HTR-8/SVneo (cell line): ENCODE results near the gene CCT6B.

Source experiments
- DNase-seq: peaks from one replicate; pipeline ENCODE4 v3.0.0; 2011; ENCODE audit warnings: low spot score, mixed read lengths; ENCODE audit not compliant: insufficient read length
- FAIRE-seq: peaks from 2 replicates; lab custom pipeline; 2011; peaks lifted over from hg19 to GRCh38; lab: Jason Lieb, UNC

Gene CCT6B

DNA sequence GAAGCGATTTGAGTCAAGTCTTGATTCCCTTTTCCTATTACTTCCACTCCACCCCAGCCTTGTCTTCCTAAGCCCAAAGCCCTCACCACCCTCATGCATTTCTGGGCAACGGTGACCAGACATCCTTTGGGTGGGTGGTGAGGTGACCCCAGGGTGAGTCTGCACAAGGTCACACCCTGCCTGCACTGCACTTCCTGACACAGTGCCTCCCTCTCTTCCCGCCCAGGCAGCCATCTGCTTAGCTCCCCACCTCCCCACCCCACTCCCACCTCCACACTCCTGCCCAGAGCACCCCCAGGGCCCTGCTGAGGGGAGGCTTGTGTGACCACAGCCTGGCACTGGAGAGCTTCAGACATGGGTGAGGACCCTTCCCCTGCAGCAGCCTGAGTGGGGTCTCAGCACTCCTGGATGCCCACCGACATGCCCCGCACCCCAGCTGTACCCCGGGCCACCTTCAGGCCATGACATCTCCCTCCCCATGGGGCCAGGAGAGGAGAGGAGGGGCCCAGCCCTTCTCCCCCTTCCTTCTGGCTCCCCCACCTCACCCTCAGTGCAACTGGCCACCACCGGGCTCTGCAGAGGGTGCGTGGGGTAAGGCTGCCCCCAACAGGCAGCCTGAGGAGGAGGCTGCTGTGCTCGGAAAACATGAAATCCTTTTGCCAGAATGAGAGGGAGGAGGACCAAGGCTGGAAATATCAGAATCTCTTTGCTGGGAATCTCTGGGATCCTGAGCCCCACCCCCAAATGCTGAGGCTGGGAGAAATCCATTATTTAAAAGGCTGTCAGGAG, 68.6 kb downstream of the CCT6B start:
- FAIRE-seq (no peak), DNase-seq (peak; percentile 27)

DNA sequence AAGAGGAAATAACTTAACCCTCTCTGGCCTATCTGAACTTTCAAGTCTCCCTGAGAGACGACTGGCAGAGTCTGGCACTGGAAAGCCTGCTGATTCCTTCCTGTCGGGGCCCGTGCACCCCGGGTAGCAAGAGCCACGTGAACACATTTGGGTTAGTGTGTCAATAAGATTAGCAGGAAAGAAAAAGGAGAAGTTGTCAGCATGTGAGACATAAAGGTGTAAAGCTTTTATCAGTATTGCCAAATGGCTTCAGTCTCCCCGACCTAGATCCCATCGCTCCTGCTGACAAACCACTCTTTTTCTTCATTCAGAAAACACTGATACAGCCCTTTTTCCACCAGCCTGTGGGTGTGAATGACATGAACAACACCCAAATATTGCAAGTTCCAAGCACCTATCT, 74.4 kb downstream of the CCT6B start:
- DNase-seq (no peak), FAIRE-seq (no peak)

DNA sequence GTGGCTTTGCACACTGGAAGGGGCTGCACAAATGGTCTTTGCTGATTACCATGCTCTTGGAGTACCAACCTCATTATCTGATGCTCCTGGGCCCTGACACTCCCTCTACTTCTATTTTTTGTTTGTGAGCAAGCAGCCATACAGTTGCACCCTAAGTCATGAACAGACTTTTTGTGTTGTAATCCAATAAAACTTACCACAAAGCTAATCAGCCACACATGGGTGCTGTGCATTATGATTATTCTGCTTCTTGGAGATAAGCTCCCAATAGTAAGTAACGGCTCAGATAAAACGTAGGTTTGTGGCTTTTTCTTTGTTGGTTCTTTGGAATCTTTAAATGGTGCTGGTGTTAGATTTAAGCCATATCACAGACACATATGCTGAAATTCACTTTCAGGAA, 76.2 kb downstream of the CCT6B start:
- DNase-seq (no peak), FAIRE-seq (no peak)

GRCh38 chr17:34884597-34884996, 76.7 kb downstream of the CCT6B start:
- DNase-seq: no peak
- FAIRE-seq: no peak

DNA sequence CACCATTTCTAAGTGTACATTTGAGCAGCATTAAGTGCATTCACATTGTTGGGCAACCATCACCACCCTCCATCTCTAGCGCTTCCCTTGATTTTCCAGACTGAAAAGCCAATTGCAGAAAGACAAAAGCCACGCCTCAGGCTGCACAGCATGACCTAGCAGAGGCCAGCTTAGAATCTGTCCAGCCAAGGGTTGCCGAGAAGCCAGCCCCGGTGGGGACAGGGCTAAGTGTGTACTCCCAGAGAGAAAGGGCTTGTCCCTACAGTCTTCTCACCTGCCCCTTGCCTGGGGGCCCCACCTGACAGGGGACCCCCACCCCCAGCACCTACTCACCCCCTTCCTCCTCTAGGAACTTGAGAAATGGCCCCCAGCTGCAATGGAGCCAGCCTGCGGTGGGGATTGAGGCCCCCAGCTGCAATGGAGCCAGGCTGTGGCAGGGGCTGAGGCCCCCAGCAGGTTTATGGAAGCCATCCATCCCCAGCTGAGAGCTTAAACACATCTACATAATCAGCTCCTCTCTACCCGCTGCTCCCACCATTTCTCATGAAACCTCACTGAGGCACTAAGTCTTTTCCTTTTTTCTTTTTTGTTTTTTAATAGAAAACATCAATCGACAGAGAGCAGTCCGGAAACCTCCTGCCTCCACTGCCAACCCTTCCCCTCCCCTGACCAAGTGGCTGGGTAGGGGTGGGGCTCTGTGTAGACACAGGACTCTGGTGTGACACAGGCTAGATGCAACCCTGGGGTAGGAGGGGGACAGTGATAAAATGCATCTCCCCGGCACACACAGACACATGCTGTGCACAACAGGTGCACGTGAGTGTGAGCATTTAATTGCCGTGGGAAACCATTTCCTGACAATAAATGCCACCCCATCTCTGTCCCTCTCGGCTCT, 77.9 kb downstream of the CCT6B start:
- FAIRE-seq (no peak), DNase-seq (no peak)

DNA sequence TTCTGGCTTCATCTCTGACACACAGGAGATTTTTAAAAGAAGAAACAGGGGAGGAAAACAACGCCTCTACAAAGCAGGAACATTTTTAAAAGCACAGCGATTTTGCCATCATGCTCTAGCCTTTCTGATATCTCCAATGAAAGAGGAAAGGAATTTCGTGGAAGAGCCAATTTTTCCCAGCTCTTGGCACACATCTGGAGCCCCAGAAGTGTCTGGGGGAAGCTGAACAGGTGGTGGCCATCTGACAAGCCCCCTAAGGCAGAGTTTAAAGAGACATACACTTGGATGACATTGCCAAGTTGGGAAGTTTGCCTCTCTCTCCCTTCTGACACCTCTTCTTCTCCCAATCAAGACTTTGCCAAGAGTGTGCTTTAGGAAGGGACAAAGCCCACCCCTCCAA, 82.1 kb downstream of the CCT6B start:
- DNase-seq (no peak), FAIRE-seq (no peak)
